ENCODE results near the gene TMCO4.

- TF ChIP-seq CTCF (IDR thresholded peaks at IDR 0.05; ENCODE audit: insufficient read depth, low read depth, low read length), result no peak
- TF ChIP-seq EZH2 (IDR thresholded peaks at IDR 0.05; ENCODE audit: insufficient read depth, low read length), result no peak
Measured at GRCh38 chr1:19808351-19808750, 8.6 kb upstream of the TMCO4 start.
